Trophoblast cell (in vitro differentiated cells and primary cell): ENCODE results near the gene TMPRSS6.
A peak's percentile ranks its signal among the peaks of the same experiment; 100 is the strongest.

Experiments
- DNase-seq, 2 donors: peaks; one replicate each; pipeline ENCODE4 v3.0.0-alpha.2; 2016
- H2AFZ ChIP-seq: 2 replicates; pipeline ENCODE4 v1.6.1; 2013; ENCODE audit warnings: low read length, moderate library complexity, mild to moderate bottlenecking; ENCODE audit not compliant: insufficient read depth, poor library complexity
- H2AK5ac ChIP-seq: 2 replicates; pipeline ENCODE4 v1.6.1; 2013; ENCODE audit warnings: mild to moderate bottlenecking, low read length
- H2BK120ac ChIP-seq: 2 replicates; pipeline ENCODE4 v1.6.1; 2013; ENCODE audit warnings: low read length, mild to moderate bottlenecking, moderate library complexity; ENCODE audit not compliant: insufficient read depth, poor library complexity
- H2BK12ac ChIP-seq: 2 replicates; pipeline ENCODE4 v1.6.1; 2013; ENCODE audit warnings: mild to moderate bottlenecking, low read length, moderate library complexity
- H2BK5ac ChIP-seq: 2 replicates; pipeline ENCODE4 v1.6.1; 2013; ENCODE audit warnings: low read length, low read depth, moderate library complexity, mild to moderate bottlenecking; ENCODE audit not compliant: poor library complexity
- H3K14ac ChIP-seq: 2 replicates; pipeline ENCODE4 v1.6.1; 2013; ENCODE audit warnings: mild to moderate bottlenecking, low read length
- H3K18ac ChIP-seq: 2 replicates; pipeline ENCODE4 v1.6.1; 2013; ENCODE audit warnings: mild to moderate bottlenecking, low read length
- H3K23ac ChIP-seq: 2 replicates; pipeline ENCODE4 v1.6.1; 2013; ENCODE audit warnings: low read length
- H3K27ac ChIP-seq: 2 replicates; pipeline ENCODE4 v1.5.1; 2013; ENCODE audit warnings: low read depth, mild to moderate bottlenecking, inconsistent platforms, low read length, moderate library complexity
- H3K27me3 ChIP-seq: 2 replicates; pipeline ENCODE4 v1.6.1; 2013; ENCODE audit warnings: inconsistent platforms, mild to moderate bottlenecking, low read length, moderate library complexity; ENCODE audit not compliant: insufficient read depth
- H3K36me3 ChIP-seq, 2 experiments: 1 replicate in 1 of 2; 2 replicates in 1 of 2; pipeline ENCODE4 v1.6.1; 2013; ENCODE audit warnings: low read length in 2 of 2, mild to moderate bottlenecking in 2 of 2, moderate library complexity in 1 of 2; ENCODE audit not compliant: insufficient read depth in 2 of 2, control insufficient read depth in 1 of 2
- H3K4ac ChIP-seq: 2 replicates; pipeline ENCODE4 v1.6.1; 2013; ENCODE audit warnings: low read depth, mild to moderate bottlenecking, low read length, moderate library complexity
- H3K4me1 ChIP-seq, 2 experiments: 1 replicate in 1 of 2; 2 replicates in 1 of 2; pipeline ENCODE4 v1.6.1; 2013; ENCODE audit warnings: low read length in 2 of 2, mild to moderate bottlenecking in 2 of 2, moderate library complexity in 1 of 2; ENCODE audit not compliant: insufficient read depth in 2 of 2, control insufficient read depth in 1 of 2
- H3K4me2 ChIP-seq: 2 replicates; pipeline ENCODE4 v1.6.1; 2013; ENCODE audit warnings: inconsistent platforms, mild to moderate bottlenecking, low read length, moderate library complexity
- H3K4me3 ChIP-seq: 2 replicates; pipeline ENCODE4 v1.5.1; 2013; ENCODE audit warnings: mild to moderate bottlenecking, low read depth, low read length, inconsistent platforms
- H3K79me1 ChIP-seq: one replicate; pipeline ENCODE4 v1.6.1; 2013; ENCODE audit warnings: low read length
- H3K79me2 ChIP-seq: 2 replicates; pipeline ENCODE4 v1.6.1; 2013; ENCODE audit warnings: low read length, mild to moderate bottlenecking; ENCODE audit not compliant: control insufficient read depth, insufficient read depth, poor library complexity
- H3K9ac ChIP-seq: 2 replicates; pipeline ENCODE4 v1.6.1; 2013; ENCODE audit warnings: mild to moderate bottlenecking, low read length
- H3K9me3 ChIP-seq: 2 replicates; pipeline ENCODE4 v1.6.1; 2013; ENCODE audit warnings: low read depth, mild to moderate bottlenecking, control low read depth, inconsistent platforms, low read length; ENCODE audit not compliant: insufficient read depth
- H4K12ac ChIP-seq: 2 replicates; pipeline ENCODE4 v1.6.1; 2013; ENCODE audit warnings: low read depth, mild to moderate bottlenecking, low read length, moderate library complexity
- H4K8ac ChIP-seq: 2 replicates; pipeline ENCODE4 v1.6.1; 2013; ENCODE audit warnings: low read depth, mild to moderate bottlenecking, low read length, moderate library complexity
- H4K91ac ChIP-seq: one replicate; pipeline ENCODE4 v1.6.1; 2013; ENCODE audit warnings: low read depth, mild to moderate bottlenecking, low read length, moderate library complexity
- WGBS: extraction: QIAGEN DNeasy Blood & Tissue Kit; methylation state at CpG from one replicate; pipeline ENCODE4 v1.1.7; 2013; ENCODE audit warnings: missing lambda C conversion rate; ENCODE audit not compliant: insufficient read length, insufficient coverage; ENCODE audit errors: extremely low coverage; 5-methylcytosine and 5-hydroxymethylcytosine counted together

TMPRSS6 gene

GRCh38 chr22:37127350-37127878 lies 17.9 kb upstream of the TMPRSS6 start:
- Histone ChIP-seq H3K4me2 (no peak overlapping the region), H3K14ac (no peak overlapping the region), H3K23ac (no peak overlapping the region), H3K36me3 (no peaks in the 10 kb centered on the region), H2BK5ac (no peak overlapping the region), H2AK5ac (no peak overlapping the region), H2BK120ac (no peak overlapping the region), H2AFZ (no peak overlapping the region), H3K9me3 (no peaks in the 10 kb centered on the region), H3K27ac (no peak overlapping the region), H2BK12ac (no peak overlapping the region), H3K9ac (no peak overlapping the region), H4K12ac (no peak overlapping the region), H4K8ac (no peak overlapping the region), H3K79me2 (no peaks in the 10 kb centered on the region), H3K18ac (no peak overlapping the region), H3K4me3 (no peak overlapping the region), H3K79me1 (no peaks in the 10 kb centered on the region), H3K4ac (no peak overlapping the region), H3K4me1 (peaks cover 0 to 1% of the 10 kb centered on the region in 2 experiments), H4K91ac (no peak overlapping the region), H3K27me3 (no peaks in the 10 kb centered on the region)
- WGBS, result no CpG with 5 or more reads among the region's 14 CpGs
- no peak for DNase-seq

- no peak overlapping the region for H2BK120ac ChIP-seq
- peaks cover 4 to 6% of the 10 kb centered on the region in 2 experiments for H3K4me1 ChIP-seq
- no peak overlapping the region for H2BK12ac ChIP-seq
- no peak overlapping the region for H2AFZ ChIP-seq
- H3K4me2 ChIP-seq, result no peak overlapping the region
- H2BK5ac ChIP-seq, result no peak overlapping the region
- no peak overlapping the region for H4K8ac ChIP-seq
- no peak overlapping the region for H3K18ac ChIP-seq
- H4K12ac ChIP-seq, result no peak overlapping the region
- no peaks in the 10 kb centered on the region for H3K79me1 ChIP-seq
- H3K23ac ChIP-seq, result no peak overlapping the region
- H3K9me3 ChIP-seq, result no peaks in the 10 kb centered on the region
- H3K27ac ChIP-seq, result no peak overlapping the region
- no peaks in the 10 kb centered on the region for H3K79me2 ChIP-seq
- no peak overlapping the region for H3K4ac ChIP-seq
- no peak overlapping the region for H3K9ac ChIP-seq
- no peaks in the 10 kb centered on the region for H3K36me3 ChIP-seq
- no peak overlapping the region for H3K4me3 ChIP-seq
- no peaks in the 10 kb centered on the region for H3K27me3 ChIP-seq
- no peak overlapping the region for H3K14ac ChIP-seq
- no peak for DNase-seq
- no peak overlapping the region for H2AK5ac ChIP-seq
- H4K91ac ChIP-seq, result no peak overlapping the region
- WGBS, result no CpG with 5 or more reads among the region's 5 CpGs
Measured at GRCh38 chr22:37126882-37127281, 17.4 kb upstream of the TMPRSS6 start.

GRCh38 chr22:37126383-37126782 lies 16.9 kb upstream of the TMPRSS6 start:
- Histone ChIP-seq H3K27ac (no peak overlapping the region), H4K12ac (no peak overlapping the region), H2AK5ac (no peak overlapping the region), H2BK120ac (no peak overlapping the region), H2BK5ac (no peak overlapping the region), H3K18ac (no peak overlapping the region), H4K8ac (no peak overlapping the region), H3K4me1 (peaks cover 6 to 8% of the 10 kb centered on the region in 2 experiments), H3K79me2 (no peaks in the 10 kb centered on the region), H3K36me3 (no peaks in the 10 kb centered on the region), H3K14ac (no peak overlapping the region), H2AFZ (no peak overlapping the region), H3K79me1 (no peaks in the 10 kb centered on the region), H3K4me2 (no peak overlapping the region), H3K9ac (no peak overlapping the region), H3K4me3 (no peak overlapping the region), H3K27me3 (no peaks in the 10 kb centered on the region), H2BK12ac (no peak overlapping the region), H3K4ac (no peak overlapping the region), H4K91ac (no peak overlapping the region), H3K9me3 (no peaks in the 10 kb centered on the region), H3K23ac (no peak overlapping the region)
- peak; percentile 53 for DNase-seq
- WGBS, result no CpG with 5 or more reads among the region's 7 CpGs

- no peak overlapping the region for H2AFZ ChIP-seq
- no peak overlapping the region for H3K23ac ChIP-seq
- H3K4ac ChIP-seq, result no peak overlapping the region
- no peak overlapping the region for H3K27ac ChIP-seq
- H2BK12ac ChIP-seq, result no peak overlapping the region
- no peak overlapping the region for H3K18ac ChIP-seq
- no peak overlapping the region for H3K9ac ChIP-seq
- H3K36me3 ChIP-seq, result no peaks in the 10 kb centered on the region
- H3K4me2 ChIP-seq, result no peak overlapping the region
- no peaks in the 10 kb centered on the region for H3K9me3 ChIP-seq
- H3K4me1 ChIP-seq, result peaks cover 6 to 8% of the 10 kb centered on the region in 2 experiments
- H2BK5ac ChIP-seq, result no peak overlapping the region
- no peak overlapping the region for H2AK5ac ChIP-seq
- H3K14ac ChIP-seq, result no peak overlapping the region
- H2BK120ac ChIP-seq, result no peak overlapping the region
- H3K27me3 ChIP-seq, result no peaks in the 10 kb centered on the region
- no peak overlapping the region for H4K8ac ChIP-seq
- H3K79me1 ChIP-seq, result no peaks in the 10 kb centered on the region
- no peak overlapping the region for H4K12ac ChIP-seq
- no peaks in the 10 kb centered on the region for H3K79me2 ChIP-seq
- no peak overlapping the region for H4K91ac ChIP-seq
- DNase-seq, result peak in 1 of 2 donors; percentile 35
- no peak overlapping the region for H3K4me3 ChIP-seq
- WGBS, result no CpG with 5 or more reads among the region's 7 CpGs
Measured at GRCh38 chr22:37123649-37124048, 14.1 kb upstream of the TMPRSS6 start.
